GM13977 (cell line): ENCODE data around the gene TIGAR.

Source experiments
- DNase-seq: peaks from one replicate; pipeline ENCODE4 v3.0.0; 2012; ENCODE audit warnings: low spot score
- in situ Hi-C: fragments of 300-500 bp; cut with MboI; formaldehyde crosslinking; loops from one replicate; pipeline ENCODE4 v1.12.0; 2022; ENCODE audit warnings: low sequenced_read_pairs, low pct_unique_long_range_greater_than_20kb, mixed read lengths, inconsistent platforms; ENCODE audit not compliant: unreplicated experiment
- TF ChIP-seq, protein P1 (sequence below): IDR thresholded peaks from 2 replicates; pipeline ENCODE4 v1.5.1; 2012; ENCODE audit warnings: mild to moderate bottlenecking, control low read depth; ENCODE audit not compliant: insufficient read depth; ENCODE audit errors: extremely low read depth, missing control alignments

The TIGAR gene

DNA sequence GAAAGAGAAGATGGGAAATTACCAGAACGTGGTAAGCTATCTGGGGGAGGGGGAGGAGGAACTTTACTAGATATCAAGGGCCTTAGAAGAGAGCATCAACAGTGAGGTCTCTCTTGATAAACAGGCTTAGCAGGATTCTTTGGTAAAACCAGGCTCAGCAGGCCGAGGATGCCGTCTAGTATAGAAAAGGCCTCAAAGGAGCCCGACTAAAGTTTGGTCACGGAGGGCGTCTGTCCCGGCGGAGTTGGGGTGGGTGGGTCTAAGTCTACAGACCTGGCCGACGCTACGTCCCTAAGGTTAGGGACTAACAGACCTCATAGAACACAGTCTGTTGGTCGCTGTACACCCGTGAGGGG, 538 bp upstream of the TIGAR start:
- DNase-seq = no peak
- in situ Hi-C loops = no loop called here
- TF ChIP-seq, protein P1, sequence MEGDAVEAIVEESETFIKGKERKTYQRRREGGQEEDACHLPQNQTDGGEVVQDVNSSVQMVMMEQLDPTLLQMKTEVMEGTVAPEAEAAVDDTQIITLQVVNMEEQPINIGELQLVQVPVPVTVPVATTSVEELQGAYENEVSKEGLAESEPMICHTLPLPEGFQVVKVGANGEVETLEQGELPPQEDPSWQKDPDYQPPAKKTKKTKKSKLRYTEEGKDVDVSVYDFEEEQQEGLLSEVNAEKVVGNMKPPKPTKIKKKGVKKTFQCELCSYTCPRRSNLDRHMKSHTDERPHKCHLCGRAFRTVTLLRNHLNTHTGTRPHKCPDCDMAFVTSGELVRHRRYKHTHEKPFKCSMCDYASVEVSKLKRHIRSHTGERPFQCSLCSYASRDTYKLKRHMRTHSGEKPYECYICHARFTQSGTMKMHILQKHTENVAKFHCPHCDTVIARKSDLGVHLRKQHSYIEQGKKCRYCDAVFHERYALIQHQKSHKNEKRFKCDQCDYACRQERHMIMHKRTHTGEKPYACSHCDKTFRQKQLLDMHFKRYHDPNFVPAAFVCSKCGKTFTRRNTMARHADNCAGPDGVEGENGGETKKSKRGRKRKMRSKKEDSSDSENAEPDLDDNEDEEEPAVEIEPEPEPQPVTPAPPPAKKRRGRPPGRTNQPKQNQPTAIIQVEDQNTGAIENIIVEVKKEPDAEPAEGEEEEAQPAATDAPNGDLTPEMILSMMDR = no peak

- TF ChIP-seq, protein P1 = no peak
- no peak for DNase-seq
- in situ Hi-C loops = no loop called here
Measured at GRCh38 chr12:4322726-4323125, 1.7 kb downstream of the TIGAR start.

GRCh38 chr12:4323396-4323795, 2.4 kb downstream of the TIGAR start:
- TF ChIP-seq, protein P1 = no peak
- DNase-seq = no peak
- in situ Hi-C loops = no loop called here

- DNase-seq = no peak
- TF ChIP-seq, protein P1 = no peak
- in situ Hi-C loops = no loop called here
Measured at GRCh38 chr12:4324366-4324765, 3.4 kb downstream of the TIGAR start.

DNA sequence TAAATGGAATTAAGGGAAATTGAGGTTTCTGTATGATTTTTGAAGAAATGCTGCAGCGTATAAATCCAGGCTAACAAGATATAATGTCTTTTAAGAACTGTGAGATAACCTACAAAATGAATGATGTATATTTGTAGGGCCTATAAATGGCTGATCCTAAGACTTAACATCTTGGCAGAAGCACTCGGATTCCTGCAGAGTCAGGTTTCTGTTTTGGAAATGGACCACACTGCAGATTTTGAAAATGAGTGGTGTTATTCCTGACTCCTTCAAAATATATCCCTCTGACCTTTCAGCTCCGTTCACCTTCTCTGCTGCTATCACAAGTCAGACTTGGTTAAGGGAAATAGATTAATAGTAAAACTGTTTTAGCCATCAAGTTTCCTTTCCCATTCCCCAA, 5.0 kb downstream of the TIGAR start:
- DNase-seq = no peak
- in situ Hi-C loops = no loop called here
- TF ChIP-seq, protein P1 = no peak

DNA sequence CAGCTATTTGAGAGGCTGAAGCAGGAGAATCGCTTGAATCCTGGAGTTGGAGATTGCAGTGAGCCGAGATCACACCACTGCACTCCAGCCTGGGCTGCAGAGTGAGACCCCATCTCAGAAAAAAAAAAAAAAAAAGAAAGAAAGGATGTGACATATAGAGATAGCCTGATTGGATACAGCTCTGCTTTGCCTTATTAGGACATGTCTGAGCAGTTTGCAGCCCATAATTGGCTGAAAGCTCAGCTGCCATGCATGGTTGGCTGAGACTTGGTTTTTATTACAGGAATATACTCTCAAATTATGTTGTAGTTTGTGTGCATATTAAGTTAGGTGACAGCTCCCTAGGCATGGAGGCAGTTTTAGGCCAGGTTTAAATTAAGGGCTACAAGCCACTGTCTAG, 6.3 kb downstream of the TIGAR start:
- TF ChIP-seq, protein P1 = no peak
- in situ Hi-C loops = no loop called here
- DNase-seq = no peak

GRCh38 chr12:4330203-4330602, 9.2 kb downstream of the TIGAR start:
- in situ Hi-C loops = no loop called here
- TF ChIP-seq, protein P1 = no peak
- DNase-seq = no peak
